Activated T-helper 2 cell treated with anti-CD3 and anti-CD28 coated beads, Interferon-gamma antibody, Interleukin-2, Interleukin-4, amounts not matched to agents 10 μg/mL and 5 μg/mL and 100 μg/mL, durations not matched to agents 14 hours and 24 hours and 36 hours (primary cell): Measurements from ENCODE around the gene MRNIP. TPM values are rescaled to one million over a fixed set of nuclear protein-coding genes. Genes with fewer than 3 reads are reported as not detected.

Source experiments
- DNase-seq: peaks from one replicate; pipeline ENCODE4 v3.0.0; 2021; ENCODE audit warnings: low spot score
- H3K27ac Mint-ChIP-seq: one replicate; pipeline ENCODE4 v1.8.0; 2021; ENCODE audit warnings: mixed read lengths
- H3K27me3 Mint-ChIP-seq: one replicate; pipeline ENCODE4 v1.8.0; 2021; ENCODE audit warnings: low read depth, mixed read lengths
- H3K36me3 Mint-ChIP-seq: one replicate; pipeline ENCODE4 v1.8.0; 2021; ENCODE audit warnings: low read depth, mixed read lengths
- H3K4me1 Mint-ChIP-seq: one replicate; pipeline ENCODE4 v1.8.0; 2021; ENCODE audit warnings: low read depth, mixed read lengths
- H3K4me3 Mint-ChIP-seq: one replicate; pipeline ENCODE4 v1.8.0; 2021; ENCODE audit warnings: low read depth, mild to moderate bottlenecking, moderate library complexity, mixed read lengths
- H3K9me3 Mint-ChIP-seq: one replicate; pipeline ENCODE4 v1.8.0; 2021; ENCODE audit warnings: mixed read lengths
- intact Hi-C: fragments of 100-400 bp; cut with micrococcal nuclease; formaldehyde crosslinking; loops from one replicate; pipeline ENCODE4 v1.15.1; 2023
- total RNA-seq: library from RNA; stranded (reverse); gene quantifications from 2 replicates; pipeline ENCODE4 v1.2.3, GENCODE V29; 2022

The MRNIP gene
- total RNA-seq, 1 donor from 2014 or later, result 30.1 TPM

- Mint-ChIP-seq H3K9me3 (no peaks in the 10 kb centered on the region), H3K27ac (peak within 1 kb of the TSS; percentile 72)
- peak; percentile 65 for DNase-seq
Measured at GRCh38 chr5:179806250-179807048, 52.2 kb downstream of the MRNIP start, which contains the start of gene MGAT4B. Gene MGAT4B, minus strand, starts transcription at chr5:179806866. Its CDS starts 283 bp downstream, at chr5:179806583.

GRCh38 chr5:179805529-179806249 lies 52.9 kb downstream of the MRNIP start:
- peaks cover 21% of the 10 kb centered on the region for H3K36me3 Mint-ChIP-seq
- H3K27ac Mint-ChIP-seq, result peak overlapping the region; percentile 77
- no peaks in the 10 kb centered on the region for H3K9me3 Mint-ChIP-seq
- peaks cover 30% of the 10 kb centered on the region for H3K4me1 Mint-ChIP-seq
- no peak for DNase-seq
- intact Hi-C loops, result loop anchor here (1.0 to 10.0 kb wide), 2 partner anchors 9 to 111 kb away; partner anchors contain the start of gene CANX
- H3K4me3 Mint-ChIP-seq, result peak overlapping the region; percentile 87
- H3K27me3 Mint-ChIP-seq, result no peaks in the 10 kb centered on the region

More at GRCh38 chr5:179806250-179807048, 52.2 kb downstream of the MRNIP start, which contains the start of gene MGAT4B:
- H3K4me1 Mint-ChIP-seq, result peaks cover 30% of the 10 kb centered on the region
- no peaks in the 10 kb centered on the region for H3K27me3 Mint-ChIP-seq
- intact Hi-C loops, result loop anchor here (10.0 kb wide), 1 partner anchor 112 kb away; the partner anchor contains the start of gene CANX
- H3K4me3 Mint-ChIP-seq, result peak within 1 kb of the TSS; percentile 77
- peaks cover 23% of the 10 kb centered on the region for H3K36me3 Mint-ChIP-seq

DNA sequence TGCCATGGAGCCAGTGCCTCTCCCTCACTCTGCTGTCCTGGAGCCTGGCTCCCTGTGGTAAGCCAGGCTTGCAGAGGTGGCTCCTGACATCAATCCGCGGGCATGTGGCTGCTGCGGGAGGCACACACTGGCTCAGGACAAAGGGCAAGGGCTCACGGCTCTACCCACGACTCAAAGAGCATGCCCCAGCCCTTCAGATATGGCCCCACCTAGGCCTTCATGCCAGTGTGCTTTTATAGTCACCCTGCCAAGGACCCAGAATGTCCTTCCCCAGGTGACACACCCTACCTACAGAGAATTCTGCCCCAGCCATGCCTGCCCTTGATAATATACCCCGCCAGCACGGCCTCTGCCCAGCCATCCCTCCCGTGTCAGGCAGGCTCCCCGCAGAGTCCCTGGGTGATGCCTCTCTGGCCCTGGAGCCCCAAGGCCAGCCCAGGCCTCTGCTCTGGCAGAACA lies 53.5 kb downstream of the MRNIP start:
- Mint-ChIP-seq H3K9me3 (no peaks in the 10 kb centered on the region), H3K4me3 (peak overlapping the region; percentile 87), H3K27me3 (no peaks in the 10 kb centered on the region), H3K36me3 (peaks cover 20% of the 10 kb centered on the region), H3K27ac (peak overlapping the region; percentile 77), H3K4me1 (peaks cover 30% of the 10 kb centered on the region)
- no peak for DNase-seq
- intact Hi-C loops, result loop anchor here (1.0 to 10.0 kb wide), 2 partner anchors 9 to 110 kb away; partner anchors contain the start of gene CANX

- Mint-ChIP-seq H3K4me3 (peak overlapping the region; percentile 87), H3K9me3 (no peaks in the 10 kb centered on the region), H3K4me1 (peaks cover 30% of the 10 kb centered on the region), H3K36me3 (peaks cover 25% of the 10 kb centered on the region), H3K27me3 (no peaks in the 10 kb centered on the region), H3K27ac (peak overlapping the region; percentile 87)
- intact Hi-C loops, result loop anchor here (5.0 to 10.0 kb wide), 4 partner anchors 33 to 182 kb away; partner anchors contain the start of genes CANX and HNRNPH1
- DNase-seq, result no peak
Measured at GRCh38 chr5:179804555-179804947, 54.1 kb downstream of the MRNIP start.

DNA sequence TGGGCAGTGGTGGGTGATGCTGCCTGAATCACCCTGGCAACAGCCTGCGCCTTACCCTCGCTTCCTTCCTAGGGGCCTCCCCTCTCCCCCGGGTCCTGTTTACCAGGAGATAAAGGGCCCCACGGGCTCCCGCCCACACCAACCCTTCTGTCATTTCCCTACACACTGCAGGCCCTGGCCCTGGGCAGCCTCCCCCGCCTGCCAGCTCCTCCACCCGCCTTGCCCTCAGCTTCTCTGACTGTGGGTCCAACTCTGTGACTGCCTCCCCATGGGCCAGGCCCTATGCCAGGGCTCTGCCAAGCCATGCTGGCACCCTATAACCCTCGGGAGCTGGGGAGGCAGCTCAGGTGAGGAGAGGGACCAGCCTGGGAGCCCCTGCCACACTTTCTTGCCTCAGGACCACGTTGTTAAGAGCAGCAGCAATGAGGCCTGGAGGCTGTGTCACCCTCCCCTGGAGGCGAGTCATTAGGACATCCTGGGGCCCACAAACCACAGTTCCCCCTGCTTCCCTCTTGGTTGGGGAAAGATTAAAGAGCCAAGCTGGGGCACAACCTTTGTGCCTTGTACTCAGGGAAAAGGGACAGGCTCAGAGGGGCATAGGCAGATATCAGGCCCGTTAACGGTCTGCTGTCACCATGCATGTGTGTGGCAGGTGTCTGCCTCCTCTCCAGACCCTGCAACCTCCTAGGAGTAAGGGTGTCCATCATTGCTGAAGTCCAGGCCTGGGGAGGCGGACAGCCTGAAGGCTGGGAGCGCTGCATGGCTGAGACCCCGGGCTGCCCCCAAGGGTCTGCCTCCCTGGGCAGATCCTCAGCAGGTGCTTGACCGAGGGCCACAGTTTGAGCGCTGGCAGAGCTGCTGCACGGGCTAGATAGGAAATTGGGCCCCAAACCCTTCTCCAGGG lies 54.7 kb downstream of the MRNIP start:
- intact Hi-C loops, result loop anchor here (1.0 to 10.0 kb wide), 6 partner anchors 17 to 182 kb away; partner anchors contain the start of genes CANX and HNRNPH1
- no peak for DNase-seq
- peaks cover 30% of the 10 kb centered on the region for H3K4me1 Mint-ChIP-seq
- no peaks in the 10 kb centered on the region for H3K9me3 Mint-ChIP-seq
- H3K27me3 Mint-ChIP-seq, result no peaks in the 10 kb centered on the region
- H3K27ac Mint-ChIP-seq, result peak overlapping the region; percentile 87
- H3K36me3 Mint-ChIP-seq, result peaks cover 31% of the 10 kb centered on the region
- peak overlapping the region; percentile 87 for H3K4me3 Mint-ChIP-seq

GRCh38 chr5:179802950-179803562 lies 55.6 kb downstream of the MRNIP start:
- Mint-ChIP-seq H3K27ac (peak overlapping the region; percentile 42), H3K9me3 (no peaks in the 10 kb centered on the region), H3K27me3 (no peaks in the 10 kb centered on the region), H3K4me3 (no peak overlapping the region), H3K36me3 (peaks cover 32% of the 10 kb centered on the region), H3K4me1 (peaks cover 30% of the 10 kb centered on the region)
- DNase-seq, result no peak
- intact Hi-C loops, result loop anchor here (1.0 to 10.0 kb wide), 7 partner anchors 18 to 181 kb away; partner anchors contain the start of genes CANX, HNRNPH1 and MRNIP

DNA sequence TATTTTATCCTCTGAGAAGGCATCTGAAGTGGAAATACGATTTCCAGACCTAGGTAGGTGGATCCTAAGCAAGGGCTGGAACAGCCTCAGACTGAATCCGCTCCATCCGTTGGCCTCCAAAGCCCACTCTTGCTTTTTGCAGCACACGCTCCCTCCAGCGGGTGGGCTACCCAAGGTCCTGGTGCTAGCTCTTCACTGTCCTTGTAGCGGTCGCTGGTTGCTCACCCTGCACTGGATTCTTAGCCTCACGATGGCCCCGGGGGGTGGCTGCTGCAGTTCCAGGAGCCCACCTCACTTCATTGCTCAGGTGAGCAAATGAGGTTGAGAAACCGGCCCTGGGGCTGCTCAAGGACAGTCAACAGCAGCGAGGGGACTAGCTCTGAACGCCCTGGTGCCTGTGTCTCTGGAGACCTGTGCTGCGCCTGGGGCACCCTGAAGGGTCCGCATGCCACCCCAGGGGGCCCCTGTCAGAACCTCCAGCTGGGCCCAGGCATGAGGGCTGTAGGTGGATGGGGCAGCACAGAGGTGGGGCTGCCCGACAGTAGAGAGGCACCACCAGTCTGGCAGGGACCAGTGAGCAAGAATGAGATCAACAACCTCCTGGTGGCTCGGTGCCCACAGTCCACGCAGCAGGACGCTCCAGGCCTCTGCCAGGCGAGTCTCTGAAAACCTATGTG lies 56.3 kb downstream of the MRNIP start:
- Mint-ChIP-seq H3K9me3 (no peaks in the 10 kb centered on the region), H3K36me3 (peaks cover 34% of the 10 kb centered on the region), H3K4me3 (no peak overlapping the region), H3K27me3 (no peaks in the 10 kb centered on the region), H3K4me1 (peaks cover 30% of the 10 kb centered on the region), H3K27ac (peak overlapping the region; percentile 42)
- intact Hi-C loops, result loop anchor here (1.0 to 10.0 kb wide), 6 partner anchors 35 to 180 kb away; partner anchors contain the start of genes CANX, HNRNPH1 and MRNIP
- no peak for DNase-seq

DNA sequence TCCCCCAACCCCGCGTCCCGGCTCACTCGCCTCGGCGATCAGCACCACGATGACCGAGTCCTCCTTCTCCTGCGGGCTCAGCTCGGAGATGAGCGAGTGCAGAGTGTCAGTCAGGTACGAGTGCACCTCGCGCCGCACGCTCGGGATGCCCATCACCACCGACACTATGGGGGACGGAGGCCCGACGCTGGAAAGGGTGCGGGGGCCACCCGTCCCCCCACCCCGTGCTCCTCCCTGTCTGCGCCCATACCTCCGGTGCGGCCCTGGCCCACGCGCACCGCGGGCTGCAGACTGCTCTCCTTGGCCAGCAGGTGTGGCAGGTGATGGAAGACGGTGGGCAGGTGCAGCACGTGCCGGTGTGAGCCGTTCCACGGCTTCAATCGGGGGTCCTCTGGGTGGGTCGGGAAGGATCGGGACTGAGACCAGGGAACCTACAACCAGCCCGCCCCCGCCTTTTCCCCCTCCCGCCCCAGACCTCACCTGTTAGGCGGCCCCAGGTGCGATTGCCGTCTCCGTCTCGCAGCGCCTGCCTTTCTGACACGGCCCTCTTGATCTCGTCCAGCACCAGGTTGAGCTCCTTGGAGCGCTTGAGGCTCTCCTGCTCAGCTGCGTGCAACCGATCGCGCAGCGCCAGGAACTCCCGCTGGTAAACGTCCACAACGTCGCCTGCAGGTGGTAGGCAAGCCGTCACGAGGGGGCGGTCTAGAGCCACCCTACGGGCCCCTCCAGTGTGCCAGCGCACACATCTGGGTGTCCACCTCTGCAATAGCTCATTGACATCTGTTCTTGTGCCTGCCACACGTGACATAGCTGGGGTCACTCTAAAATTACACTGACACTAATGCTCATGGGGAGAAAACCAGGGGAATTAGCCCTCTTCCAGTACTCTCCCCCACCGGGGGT lies 57.1 kb downstream of the MRNIP start:
- Mint-ChIP-seq H3K27ac (no peak overlapping the region), H3K4me1 (peaks cover 35% of the 10 kb centered on the region), H3K27me3 (no peaks in the 10 kb centered on the region), H3K9me3 (no peaks in the 10 kb centered on the region), H3K36me3 (peaks cover 41% of the 10 kb centered on the region), H3K4me3 (no peak overlapping the region)
- intact Hi-C loops, result loop anchor here (1.0 to 10.0 kb wide), 6 partner anchors 36 to 179 kb away; partner anchors contain the start of genes CANX, HNRNPH1 and MRNIP
- DNase-seq, result peak; percentile 71

DNA sequence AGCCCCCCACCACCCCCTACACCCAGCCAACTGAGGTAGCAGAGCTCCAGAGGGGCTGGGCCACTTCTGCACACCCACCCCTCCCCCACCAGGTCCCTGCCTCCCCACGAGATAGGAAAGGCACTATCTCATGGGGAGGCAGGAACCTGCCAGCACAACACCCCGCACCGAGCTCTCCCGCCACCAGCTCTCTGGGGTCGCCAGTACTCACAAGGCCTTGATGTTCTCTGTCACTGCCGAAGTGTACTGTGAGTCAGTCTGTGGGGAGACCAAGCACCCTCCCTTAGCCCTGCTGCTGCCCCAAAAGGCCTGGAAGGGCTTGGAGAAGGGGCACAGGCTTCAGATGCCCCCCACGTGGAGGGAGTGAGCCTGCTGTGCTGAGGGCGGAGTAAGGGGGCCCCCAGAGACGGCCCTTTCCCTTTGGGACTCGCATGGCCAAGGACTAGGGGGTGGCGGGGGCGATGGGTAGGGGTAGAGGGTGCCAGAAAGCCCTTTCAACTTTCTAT lies 57.9 kb downstream of the MRNIP start:
- no peak for DNase-seq
- Mint-ChIP-seq H3K4me3 (no peak overlapping the region), H3K27me3 (no peaks in the 10 kb centered on the region), H3K27ac (no peak overlapping the region), H3K36me3 (peaks cover 41% of the 10 kb centered on the region), H3K9me3 (no peaks in the 10 kb centered on the region), H3K4me1 (peaks cover 35% of the 10 kb centered on the region)
- intact Hi-C loops, result loop anchor here (5.0 to 10.0 kb wide), 4 partner anchors 37 to 178 kb away; partner anchors contain the start of genes CANX and HNRNPH1

- intact Hi-C loops, result loop anchor here (5.0 to 10.0 kb wide), 4 partner anchors 37 to 178 kb away; partner anchors contain the start of genes CANX and HNRNPH1
- Mint-ChIP-seq H3K4me3 (no peak overlapping the region), H3K4me1 (peaks cover 35% of the 10 kb centered on the region), H3K9me3 (no peaks in the 10 kb centered on the region), H3K27me3 (no peaks in the 10 kb centered on the region), H3K27ac (no peak overlapping the region), H3K36me3 (peaks cover 41% of the 10 kb centered on the region)
- no peak for DNase-seq
Measured at GRCh38 chr5:179800071-179800695, 58.4 kb downstream of the MRNIP start.
